HG02623 (cell line): ENCODE measurements around the gene SRGAP2C.
"Not testable (repeated sequence)": the region's sequence is repeated elsewhere in the genome, so short reads cannot be mapped to it uniquely, and the experiment has no call there.

ENCODE experiments used
- ATAC-seq: cut with Tn5 transposase; IDR thresholded peaks from one replicate; pipeline ENCODE4 v1.9.1; 2021; ENCODE audit warnings: moderate library complexity; ENCODE audit not compliant: unreplicated experiment

SRGAP2C gene

DNA sequence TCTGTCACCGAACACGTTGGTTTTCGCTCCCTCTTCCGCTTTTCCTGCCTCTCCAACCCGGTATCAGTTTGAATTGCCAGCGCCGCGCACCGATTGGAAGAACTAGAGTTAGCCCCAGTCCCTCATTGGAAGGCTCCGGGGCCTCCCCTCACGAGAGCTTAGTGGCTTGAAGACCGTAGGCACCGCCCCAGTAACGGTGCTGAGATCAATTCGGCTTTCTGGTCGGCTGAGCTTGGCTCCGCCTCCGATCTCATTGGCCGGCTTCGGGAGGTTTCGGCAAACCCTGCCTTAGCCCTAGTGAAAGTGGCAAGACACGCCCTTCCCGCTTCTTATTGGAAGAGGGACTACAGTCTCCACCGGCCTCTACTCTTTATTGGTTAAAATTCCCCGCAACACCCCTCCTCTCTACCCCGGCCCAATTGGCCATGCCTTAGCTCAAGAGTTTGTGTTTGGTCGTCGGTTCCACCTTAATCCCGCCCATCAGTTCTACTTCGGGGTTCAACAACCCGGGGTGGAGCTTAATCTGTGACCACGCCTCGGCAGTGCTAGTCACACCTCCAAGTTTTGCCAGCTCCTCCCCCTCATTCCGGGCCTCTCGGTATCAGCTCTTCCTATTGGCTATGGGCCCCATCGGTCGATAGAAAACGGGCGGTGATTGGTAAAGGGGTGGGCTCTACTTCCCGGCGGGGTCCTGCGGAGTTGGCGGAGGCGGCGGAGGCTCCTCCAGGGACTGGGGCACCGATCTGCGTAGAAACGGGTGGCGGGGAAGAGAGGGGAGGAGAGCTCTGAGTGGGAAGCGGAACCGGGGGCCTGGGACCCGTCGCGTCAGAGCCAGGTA, at the start of gene SRGAP2C, which contains the start of gene FAM72B:
Gene SRGAP2C (plus strand): TSS at position 686 of the 838 bp plus-strand sequence. CDS start 2,472 bp downstream, outside the sequence.
Gene FAM72B (minus strand): TSS at position 51 of the 838 bp plus-strand sequence. CDS start 851 bp downstream, outside the sequence.
- peak; percentile 88 for ATAC-seq

DNA sequence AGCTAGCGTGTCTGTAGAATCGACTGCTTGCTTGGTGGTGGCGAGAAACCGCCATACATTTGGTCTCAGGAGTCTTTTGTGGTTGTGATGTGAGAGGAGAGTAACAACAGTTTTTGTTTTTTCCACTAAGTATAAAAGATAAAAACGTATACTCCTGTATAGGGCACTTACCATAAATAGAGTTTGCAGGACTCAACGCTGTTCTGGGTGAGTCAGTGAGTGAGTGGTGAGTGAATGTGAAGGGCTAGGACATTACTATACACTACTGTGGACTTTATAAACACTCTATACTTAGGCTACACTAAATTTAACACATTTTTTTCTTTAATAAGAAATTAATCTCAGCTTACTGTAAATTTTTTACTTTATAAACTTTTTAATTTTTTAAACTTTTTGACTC, 44.4 kb upstream of the SRGAP2C start:
- not testable (repeated sequence) for ATAC-seq

DNA sequence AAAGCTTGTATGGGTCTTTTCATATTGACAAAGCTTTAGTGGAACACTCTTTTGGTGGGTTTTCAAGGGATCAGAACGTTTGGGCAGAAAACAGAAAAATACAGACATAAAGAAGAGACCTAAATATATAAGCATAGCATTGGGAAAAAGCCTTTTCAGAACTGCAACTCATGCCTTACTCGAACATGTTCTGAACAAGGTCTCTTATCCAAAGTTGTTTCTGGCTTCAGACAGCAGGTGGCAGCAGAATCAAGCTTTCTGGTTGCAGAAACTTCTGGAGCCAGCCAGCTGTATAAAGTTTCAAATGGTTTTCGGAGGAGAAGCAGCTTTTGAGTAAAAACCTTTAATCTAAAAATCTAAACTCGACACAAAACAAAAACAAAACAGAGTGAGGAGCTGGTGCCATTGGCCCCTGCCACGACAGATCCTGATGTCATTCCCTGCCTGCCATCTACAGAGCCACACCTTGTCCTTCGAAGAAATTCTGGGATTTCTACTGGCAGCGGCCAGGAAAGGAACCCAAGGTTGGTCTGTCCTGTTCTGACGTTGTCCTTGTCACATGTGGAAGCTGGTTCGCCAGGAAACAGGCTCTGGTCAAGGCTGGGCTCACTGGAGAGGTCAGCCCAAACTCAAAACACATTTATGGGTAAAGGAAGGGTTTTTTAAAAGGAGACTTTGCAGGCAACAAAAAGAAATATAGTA, 36.1 kb upstream of the SRGAP2C start:
- ATAC-seq, result not testable (repeated sequence)

DNA sequence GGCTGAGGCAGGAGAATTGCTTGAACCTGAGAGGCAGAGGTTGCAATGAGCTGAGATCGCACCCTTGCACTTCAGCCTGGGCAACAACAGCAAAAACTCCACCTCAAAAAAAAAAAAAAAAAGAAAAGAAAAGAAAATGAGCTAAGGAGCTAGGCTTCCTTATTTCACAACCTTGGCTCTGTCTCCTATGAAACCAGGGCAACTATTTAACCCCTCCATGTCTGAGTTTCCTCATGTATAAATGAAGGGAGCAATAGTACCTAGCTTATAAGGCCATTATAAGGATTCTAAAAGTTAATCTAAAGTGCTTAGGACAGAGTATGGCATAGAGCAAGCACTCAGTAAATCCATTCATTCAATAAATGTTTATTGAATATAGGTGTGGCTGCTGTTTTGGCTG, 33.5 kb upstream of the SRGAP2C start:
- not testable (repeated sequence) for ATAC-seq

DNA sequence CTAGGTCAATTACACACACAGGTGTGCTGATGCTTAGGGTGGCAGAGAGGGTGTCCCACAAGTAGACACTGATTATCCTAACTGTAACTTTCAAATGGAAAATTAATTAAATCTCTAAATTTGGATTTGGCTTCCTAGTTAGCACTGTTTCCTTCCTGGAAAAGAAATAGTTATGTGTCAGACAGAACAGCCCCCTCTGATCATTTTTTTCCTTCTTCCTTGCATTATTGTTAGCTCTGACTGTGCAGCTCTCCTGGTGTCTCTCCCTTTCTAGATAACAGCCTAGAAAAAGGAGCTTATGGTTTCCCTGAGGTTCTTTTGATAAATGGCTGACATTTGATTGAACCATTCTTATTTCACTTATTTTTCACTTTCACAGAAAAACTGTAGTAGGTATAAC, 32.0 kb upstream of the SRGAP2C start:
- ATAC-seq, result not testable (repeated sequence)

DNA sequence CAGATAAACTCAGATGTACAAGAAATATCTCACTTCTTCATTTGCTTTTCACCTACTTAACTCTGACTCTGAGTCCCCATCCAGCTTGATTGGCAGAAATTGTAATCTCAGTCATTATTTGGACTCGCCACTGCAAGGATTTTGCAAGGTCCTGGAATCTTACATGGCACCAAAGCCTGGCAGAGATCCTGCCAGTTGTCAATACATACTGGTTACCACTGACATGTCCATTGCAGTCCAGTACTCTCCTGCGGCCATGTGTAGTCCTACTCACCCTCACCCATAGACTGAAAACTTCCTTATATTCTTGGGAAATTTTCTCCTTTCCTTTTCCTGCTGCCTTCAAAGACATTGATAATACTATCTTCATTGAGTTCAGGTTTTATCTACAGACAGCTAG, 30.0 kb upstream of the SRGAP2C start:
- ATAC-seq, result not testable (repeated sequence)

DNA sequence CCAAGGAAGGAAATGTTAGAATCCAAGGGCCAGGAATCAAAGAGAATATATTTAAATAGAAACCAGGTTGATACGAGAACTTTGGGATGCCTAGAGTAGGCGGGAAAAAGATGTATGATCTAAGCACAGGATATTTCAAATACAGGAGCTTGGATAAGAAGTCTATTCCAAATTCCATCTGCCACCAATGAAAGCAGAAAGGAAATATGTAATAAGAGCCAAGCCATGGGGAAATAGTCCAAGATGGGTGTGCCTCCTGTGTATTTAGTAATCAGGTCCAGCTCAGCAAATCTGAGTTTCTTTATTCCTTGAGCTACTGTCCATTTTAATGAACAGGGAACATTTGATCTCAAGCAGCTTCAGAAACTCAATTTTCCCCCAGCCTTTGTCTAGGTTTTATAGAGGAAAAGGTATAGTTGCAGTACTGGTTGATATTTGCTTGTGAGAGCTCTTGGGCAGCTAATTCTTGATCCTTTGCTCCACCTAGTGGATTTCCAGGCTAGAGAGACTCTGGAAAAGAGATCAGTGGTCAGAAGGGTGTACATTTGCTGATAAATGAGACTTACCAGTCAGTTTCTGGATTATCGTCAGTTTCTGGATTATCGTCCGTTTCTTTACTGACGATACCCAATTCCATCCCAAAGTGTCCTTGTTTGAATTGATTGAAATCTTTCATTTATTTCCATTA, 29.0 kb upstream of the SRGAP2C start:
- ATAC-seq, result not testable (repeated sequence)

DNA sequence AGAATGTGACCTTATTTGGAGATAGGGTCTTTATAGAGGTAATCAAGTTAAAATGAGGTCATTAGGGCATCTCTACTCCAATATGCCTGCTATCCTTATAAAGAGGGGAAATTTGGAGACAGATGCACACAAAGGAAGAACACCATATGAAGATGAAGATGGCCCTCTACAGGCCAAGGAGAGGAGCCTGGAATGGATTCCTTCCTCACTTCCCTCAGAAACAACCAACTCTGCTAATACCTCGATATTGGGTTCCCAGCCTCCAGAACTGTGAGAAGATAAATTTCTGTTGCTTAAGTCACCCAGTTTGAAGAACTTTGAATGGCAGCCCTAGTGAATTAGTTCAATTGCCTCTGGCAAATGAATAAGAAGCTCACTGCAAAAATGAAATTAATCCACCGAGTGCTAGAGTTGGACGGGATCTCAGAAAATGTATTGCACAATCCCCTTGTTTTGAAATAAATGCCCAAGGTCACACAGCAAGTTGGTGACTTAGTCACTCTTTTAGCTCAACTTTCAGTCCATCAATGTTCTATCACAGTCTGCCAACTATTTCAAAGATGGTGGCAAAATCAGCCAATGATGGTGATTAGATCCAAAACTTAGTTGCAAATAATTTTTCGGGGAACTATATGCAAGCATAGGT, 27.7 kb upstream of the SRGAP2C start:
- not testable (repeated sequence) for ATAC-seq

DNA sequence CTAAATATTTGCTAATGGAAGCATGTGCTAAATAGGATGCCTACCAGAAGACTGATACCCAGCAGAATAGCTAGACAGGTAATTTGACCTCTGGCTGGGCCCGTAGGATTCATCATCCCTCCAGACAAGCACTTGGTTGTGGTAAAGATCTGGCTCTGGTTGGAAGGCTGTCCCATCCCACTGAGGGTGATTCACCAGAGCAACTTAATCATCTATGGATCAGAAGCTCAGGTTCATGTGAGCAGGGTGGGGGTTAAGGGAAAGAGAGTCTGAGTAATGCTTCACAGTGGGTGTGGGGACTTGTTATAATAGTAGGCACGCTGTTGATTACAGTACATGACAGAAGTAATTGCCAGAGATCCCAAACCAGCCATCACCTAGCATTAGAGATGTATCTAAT, 27.2 kb upstream of the SRGAP2C start:
- not testable (repeated sequence) for ATAC-seq

DNA sequence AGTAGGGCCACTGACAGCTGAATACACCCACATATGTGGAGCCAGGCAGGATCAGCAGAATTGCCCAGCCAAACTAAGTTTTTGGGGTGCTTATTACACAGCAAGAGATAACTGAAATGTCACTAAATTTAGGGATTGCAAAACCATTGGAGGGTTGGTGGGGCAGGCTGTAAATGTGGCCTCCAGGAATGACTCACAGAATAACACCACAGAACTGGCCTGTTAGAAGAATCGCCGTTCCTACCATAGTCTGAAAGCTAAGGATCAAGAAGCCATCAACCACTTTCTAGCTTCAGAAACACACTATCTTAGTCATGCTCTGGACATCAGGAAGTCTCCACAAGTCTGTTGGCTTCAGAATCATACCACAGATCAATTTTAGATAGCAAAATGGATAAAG, 24.7 kb upstream of the SRGAP2C start:
- not testable (repeated sequence) for ATAC-seq

DNA sequence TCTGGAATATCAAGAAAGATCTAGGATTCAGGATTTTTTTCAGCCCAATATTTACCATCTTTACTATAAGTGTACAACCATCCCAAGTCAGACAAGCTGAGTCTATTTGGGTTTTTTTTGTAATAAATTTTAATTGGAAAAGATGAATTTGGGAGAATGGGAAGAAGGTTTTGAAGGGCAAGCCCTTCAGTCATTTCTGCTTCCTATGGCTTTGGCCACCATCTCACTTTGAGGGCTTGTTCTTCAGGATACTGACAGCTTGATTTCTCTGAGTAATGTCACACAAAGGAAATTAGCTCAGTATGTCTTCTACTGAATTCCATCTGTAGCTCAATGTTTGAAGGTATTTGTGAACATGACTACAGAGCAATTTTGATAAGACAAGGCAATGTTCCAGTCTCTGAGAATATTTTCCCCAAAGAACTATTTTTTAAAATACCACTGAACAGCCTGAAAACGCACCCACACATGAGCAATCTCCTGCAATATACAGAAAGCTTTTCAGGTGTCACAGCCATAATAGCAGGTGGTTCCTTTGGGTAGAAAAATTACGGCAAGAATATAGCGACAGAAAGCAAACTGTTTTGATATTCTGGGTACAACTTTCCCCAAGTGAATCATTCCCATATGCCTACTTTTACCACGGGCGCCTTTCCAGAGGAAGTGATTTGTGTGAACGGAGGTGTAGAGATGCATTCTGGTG, 23.4 kb upstream of the SRGAP2C start:
- not testable (repeated sequence) for ATAC-seq

DNA sequence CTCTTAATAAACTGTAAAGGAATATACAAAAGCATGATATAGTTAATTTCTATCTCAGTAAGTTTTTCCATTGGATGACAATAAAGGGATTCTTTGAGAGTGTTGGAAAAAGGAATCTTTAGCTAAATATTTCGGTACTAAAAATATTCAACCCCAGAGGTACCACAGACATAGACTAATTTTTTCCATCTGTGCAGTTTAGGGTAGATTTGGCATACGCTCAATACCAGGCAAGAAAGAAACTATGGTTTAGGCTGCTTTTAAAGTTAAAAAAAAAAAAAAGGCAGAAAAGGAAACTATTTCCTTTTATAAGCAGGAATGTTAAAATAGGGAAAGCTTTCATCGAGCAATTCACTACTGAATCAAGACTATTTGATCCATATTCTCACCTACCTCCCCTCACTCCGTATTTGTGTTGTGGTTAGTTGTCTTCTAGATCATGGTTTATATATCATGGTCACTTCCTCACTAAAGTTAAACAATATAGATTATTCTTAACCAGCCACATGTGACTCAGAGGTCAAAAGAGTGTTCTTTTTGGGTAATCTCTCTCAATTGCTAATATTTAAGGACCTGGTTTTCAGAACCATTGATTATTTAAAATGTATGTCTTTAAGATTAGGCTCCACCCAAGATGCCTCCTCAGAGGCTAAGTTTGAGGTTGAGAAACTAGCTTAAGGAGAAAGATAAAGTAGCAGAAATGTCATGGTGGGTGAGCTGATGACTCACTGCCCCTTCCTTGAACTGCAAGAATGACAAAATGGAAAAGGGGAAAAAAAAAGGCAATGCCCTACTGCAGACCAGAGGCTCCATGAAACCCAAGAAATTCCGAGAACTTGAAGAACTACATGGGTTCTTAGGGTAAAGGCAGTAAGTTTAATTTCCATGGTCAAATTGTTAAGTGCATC, 20.7 kb upstream of the SRGAP2C start:
- not testable (repeated sequence) for ATAC-seq

DNA sequence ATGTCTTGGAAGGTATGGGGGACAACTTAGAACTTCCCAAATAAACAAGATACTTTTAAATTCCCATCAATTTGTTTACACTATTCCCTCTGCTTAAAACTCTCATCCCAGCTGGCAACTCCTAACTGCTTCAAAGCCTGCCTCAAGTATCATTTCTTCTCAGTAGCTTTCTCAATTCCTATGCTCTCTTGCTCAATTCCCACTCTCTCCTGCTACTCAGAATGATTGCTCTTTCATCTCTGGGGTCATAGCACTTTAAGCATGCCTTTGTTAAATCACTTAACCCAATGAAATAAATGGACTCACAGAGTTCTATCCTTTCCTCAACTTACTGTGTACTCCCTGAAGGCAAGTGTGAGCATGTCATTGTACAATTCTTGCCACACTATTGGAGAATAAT, 19.5 kb upstream of the SRGAP2C start:
- not testable (repeated sequence) for ATAC-seq

DNA sequence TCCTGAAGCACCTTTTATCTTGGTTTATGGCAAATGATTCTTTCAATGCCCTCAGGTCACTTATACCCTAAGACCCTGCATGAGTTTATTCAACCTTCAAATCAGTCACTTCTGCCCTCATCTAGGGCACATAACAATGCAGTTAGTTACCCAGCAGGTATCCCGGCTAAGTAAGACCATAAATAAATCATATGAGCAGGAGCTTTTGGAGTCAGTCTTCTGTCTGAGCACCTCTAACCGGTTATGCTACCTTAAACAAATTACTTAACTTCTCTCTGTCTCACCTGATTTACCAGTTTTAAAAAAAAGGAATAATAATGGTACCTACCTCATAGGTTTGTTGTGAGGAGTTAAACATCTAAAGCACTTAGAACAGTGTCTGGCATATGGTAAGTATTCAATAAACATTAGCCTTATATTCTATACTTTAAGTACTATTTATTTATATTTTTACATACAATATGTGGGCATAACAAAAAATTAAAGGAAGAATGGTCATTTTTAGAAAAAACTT, 17.5 kb upstream of the SRGAP2C start:
- not testable (repeated sequence) for ATAC-seq

DNA sequence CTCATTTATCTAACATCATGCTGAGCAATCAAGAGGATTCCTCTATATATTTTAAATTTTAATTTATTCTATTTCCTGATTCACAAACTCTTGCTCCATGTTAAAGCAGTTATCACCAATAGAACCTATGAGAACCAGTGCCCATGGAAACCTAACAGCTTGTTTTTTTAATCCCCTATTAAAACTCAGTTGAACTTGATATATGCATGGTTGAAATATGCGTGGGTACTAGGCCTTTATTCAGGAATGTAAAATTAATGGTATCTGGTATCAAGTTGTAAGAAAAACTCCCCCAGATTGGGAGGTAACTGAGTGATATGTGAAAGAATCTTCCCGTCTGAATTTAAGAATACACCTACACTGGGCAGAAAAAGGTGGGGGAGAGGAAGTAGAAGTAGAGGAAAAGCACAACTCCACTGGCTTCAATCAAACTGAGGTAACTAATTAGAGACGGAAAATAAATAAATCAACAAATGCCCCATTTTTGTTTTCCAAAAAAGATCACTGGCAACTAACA, 16.6 kb upstream of the SRGAP2C start:
- not testable (repeated sequence) for ATAC-seq

DNA sequence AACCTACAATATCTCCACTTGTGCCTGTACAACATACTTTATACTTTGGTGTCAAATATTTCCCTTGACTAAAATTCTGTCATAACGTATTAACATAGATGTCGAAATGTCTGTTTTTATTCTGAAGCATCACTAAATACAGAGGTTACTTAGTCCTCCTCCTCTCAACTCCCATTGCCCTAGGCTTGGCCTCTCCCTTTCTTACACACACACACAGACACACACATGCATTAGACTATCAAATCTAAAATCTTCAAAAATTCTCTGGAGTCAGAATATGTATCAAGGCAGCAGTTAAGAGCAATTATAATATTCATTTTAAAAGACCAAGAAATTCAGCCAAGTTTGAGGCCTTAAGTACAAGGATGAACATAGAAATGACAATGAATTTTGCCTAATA, 8.1 kb upstream of the SRGAP2C start:
- ATAC-seq, result not testable (repeated sequence)

DNA sequence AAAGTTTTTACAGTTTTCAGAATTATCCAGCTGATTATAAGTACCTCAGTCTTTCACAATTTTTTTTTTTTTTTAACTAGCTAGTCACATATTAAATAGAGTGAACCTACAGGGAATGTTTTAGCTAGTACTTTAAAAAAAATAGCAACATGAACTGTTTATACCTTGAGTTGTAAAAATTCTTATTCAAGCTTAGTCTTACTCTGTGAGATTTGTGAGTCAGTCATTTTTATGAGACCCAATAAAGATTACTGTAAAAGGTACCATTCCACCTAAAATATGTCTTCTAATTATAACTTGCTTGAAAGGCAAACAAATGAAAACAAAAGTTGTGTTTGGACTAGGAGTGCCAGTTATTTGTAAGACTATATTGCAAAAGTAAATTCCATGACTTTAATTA, 6.6 kb upstream of the SRGAP2C start:
- ATAC-seq, result not testable (repeated sequence)

DNA sequence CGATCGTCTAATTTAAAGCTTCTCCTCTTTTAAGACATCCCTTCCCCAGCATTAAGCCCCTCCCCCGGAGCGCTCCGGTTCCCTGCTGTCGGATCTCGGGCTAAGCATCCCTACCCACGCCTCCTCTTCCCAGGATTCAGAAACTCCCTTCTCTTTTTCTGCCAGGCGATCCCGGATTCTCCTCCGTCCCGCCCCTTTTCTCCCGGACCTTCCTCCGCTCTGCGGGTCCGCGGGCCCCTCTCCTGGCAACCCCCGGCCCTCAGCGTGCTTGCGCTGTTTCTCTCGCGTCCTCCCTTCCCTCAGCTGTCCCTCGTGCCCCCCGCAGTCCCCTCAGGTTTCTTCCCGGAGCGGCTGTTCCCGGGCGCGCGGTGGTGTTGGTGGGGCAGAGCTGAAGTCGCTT, 908 bp upstream of the SRGAP2C start:
- not testable (repeated sequence) for ATAC-seq
